GM12865 (cell line): ENCODE results near the gene CGB1.
A peak's percentile ranks its signal among the peaks of the same experiment; 100 is the strongest.
"Not testable (repeated sequence)": the region's sequence is repeated elsewhere in the genome, so short reads cannot be mapped to it uniquely, and the experiment has no call there.

ENCODE experiments used
- DNase-seq: peaks from one replicate; pipeline ENCODE4 v3.0.0; 2010; ENCODE audit warnings: low read depth
- H3K4me3 ChIP-seq: 2 replicates; pipeline ENCODE4 v1.5.1; 2011; ENCODE audit warnings: mild to moderate bottlenecking, low read depth, low read length, control low read depth
- CTCF ChIP-seq: IDR thresholded peaks from 2 replicates; pipeline ENCODE4 v1.5.1; 2011; ENCODE audit warnings: low read length, control low read depth, low read depth, inconsistent platforms; ENCODE audit not compliant: insufficient read depth; ENCODE audit errors: missing control alignments

Gene CGB1

DNA sequence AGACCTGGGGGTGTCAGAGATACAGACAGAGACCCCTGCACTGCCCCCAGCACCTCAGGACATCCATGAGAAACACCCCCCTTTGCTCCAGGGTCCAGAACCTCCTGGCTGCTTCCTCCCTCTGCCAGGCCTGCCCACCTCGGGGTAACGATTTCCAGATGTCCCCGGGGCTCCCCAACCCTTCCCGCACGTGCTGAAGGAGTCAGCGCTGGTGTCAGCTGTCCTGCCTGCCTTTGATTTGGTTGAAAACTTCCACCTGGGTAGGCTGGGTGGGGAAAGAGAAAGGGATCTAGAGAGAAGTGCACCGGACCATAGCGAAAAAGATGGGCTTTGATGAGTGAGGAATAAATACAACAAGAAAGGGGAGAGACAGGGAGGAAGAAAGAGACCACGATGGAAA, 22.4 kb upstream of the CGB1 start:
- no peak for DNase-seq
- H3K4me3 ChIP-seq = no peak overlapping the region
- no peak for TF ChIP-seq CTCF

GRCh38 chr19:49058562-49058961, 21.9 kb upstream of the CGB1 start:
- no peak for TF ChIP-seq CTCF
- H3K4me3 ChIP-seq = no peak overlapping the region
- peak; percentile 34 for DNase-seq

DNA sequence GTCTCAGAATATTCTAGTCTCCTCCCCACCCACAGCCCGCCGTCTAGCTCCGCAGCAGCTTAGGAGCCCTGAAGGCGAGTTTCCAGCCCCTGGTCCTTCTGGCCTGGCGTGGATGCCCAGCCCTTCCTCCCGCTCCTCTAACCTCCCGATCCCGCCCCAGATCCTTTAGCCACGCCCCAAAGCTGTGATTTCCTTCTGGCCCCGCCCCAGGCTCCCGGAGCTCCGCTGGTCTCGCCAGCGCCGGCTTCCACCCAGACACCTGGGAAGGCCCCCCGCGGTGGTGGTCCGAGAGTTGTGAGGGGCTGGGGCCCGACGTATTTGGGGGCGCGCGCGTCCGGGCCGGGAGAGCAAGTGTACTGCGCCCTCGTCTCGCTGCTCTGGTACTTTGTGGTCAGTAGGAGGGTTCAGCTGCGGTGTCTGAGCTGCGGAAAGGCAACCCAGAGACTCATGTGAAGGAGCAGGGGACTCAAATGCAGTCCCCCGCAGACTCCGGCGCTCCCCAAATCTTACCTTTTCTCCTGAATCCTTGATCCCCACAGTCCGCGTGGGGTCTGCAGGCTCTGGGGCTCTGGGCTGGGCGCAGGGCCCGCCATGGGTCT, 21.0 kb upstream of the CGB1 start, which contains the start of gene CGB7:
TSS of gene CGB7 (minus strand) at position 114 of the 599 bp plus-strand sequence. CDS start 2,374 bp downstream, outside the sequence.
- no peak for DNase-seq
- no peak within 1 kb of the TSS for H3K4me3 ChIP-seq
- no peak for TF ChIP-seq CTCF

DNA sequence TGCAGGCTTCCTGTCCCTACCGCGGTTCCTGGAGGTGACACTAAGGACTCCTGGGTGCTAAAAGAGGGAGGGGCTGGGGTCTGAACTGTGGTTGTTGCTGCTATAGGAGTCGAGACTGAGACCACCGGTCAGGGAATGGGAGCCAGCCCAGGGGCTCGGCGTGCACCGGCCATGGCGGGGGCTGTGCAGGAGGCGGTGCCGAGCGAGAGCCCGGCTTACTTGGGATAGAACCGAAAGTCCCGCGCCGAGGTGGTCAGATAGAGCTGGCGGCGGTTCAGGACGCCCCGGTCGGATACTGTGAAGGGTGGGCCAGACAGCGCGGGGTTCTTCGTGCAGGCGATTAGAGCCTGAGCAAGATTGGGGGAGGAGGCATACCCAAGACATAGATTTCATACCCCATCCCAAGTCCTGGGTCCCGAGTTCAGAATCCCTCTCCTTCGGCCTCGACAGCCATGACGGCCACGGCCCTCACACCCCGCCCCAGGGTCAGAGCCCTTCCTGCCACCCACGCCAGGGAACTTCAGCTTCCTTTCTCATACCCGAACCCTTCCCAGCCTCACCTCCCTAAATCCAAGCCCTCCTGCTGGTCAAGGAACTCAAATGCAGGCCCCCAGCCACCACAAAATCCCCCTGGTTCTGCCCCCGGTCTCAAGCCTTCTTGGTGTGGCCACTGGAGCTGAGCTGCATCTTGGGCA, 20.4 kb upstream of the CGB1 start:
- not testable (repeated sequence) for DNase-seq, H3K4me3 ChIP-seq

GRCh38 chr19:49056101-49056901, 19.6 kb upstream of the CGB1 start:
- peak; percentile 13 for TF ChIP-seq CTCF
- peak; percentile 45 for DNase-seq
- peak overlapping the region; percentile 52 for H3K4me3 ChIP-seq

DNA sequence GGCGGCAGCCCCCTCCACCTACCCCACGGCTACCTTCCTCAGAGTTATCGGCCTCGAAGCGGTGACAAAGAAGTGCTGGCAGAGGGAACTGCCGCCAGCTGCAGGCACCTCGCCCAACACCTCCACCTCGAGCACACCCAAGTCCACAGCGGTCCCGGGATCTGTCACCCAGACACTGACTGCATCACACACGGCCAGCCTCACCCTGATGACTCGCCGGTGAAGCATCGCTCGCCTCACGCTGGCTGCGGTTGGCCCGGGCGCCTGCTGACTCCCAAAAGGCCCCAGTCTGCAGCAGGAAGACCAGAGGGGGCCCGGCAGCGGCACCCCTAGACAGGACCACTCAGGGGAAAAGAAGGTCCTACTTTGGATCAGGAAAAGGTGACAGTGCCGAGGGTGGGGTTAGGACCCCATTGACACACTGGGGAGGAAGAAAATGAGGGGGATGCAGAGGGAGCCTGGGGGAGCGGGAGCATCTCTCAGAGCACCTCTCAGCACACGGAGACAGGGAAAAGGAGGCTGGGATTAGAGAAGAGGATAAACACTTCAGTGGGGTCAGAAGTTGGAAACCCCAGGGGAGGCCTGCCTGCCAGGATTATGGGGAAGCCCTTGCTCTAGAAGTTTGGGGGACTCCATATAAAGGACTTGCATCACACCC, 13.8 kb upstream of the CGB1 start:
- not testable (repeated sequence) for H3K4me3 ChIP-seq, DNase-seq

GRCh38 chr19:49049834-49050233, 13.1 kb upstream of the CGB1 start:
- not testable (repeated sequence) for DNase-seq, H3K4me3 ChIP-seq

DNA sequence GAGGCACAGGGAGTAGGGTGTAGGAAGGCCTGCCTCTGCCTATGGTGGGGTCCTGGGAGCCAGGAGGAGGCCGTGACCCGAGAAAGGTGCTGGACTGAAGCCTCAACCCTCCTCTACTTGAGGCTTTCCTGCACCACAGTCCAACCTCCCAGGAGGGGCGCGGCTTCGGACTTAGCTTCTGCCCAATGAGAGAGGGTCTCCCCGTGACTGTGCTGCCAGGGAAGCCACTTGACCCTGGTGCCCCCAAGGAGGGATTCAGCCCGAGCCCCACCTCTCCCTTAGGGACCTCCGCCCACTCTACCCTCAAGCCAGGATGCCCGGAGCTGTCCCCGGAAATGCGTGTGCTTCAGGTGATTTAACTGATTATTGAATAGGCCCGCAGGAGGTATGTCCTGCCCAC, 12.3 kb upstream of the CGB1 start, which contains the start of gene CGB8:
TSS of gene CGB8 (minus strand) at position 101 of the 400 bp plus-strand sequence. CDS start 372 bp downstream, outside the sequence.
- not testable (repeated sequence) for DNase-seq

GRCh38 chr19:49043548-49043947, 6.9 kb upstream of the CGB1 start, which contains the start of gene CGB5:
TSS of gene CGB5 (plus strand) at chr19:49043848. CDS start at chr19:49044210, 362 bp downstream.
- not testable (repeated sequence) for DNase-seq, H3K4me3 ChIP-seq

More for the DNA sequence above, 12.3 kb upstream of the CGB1 start, which contains the start of gene CGB8:
- H3K4me3 ChIP-seq = not testable (repeated sequence)

DNA sequence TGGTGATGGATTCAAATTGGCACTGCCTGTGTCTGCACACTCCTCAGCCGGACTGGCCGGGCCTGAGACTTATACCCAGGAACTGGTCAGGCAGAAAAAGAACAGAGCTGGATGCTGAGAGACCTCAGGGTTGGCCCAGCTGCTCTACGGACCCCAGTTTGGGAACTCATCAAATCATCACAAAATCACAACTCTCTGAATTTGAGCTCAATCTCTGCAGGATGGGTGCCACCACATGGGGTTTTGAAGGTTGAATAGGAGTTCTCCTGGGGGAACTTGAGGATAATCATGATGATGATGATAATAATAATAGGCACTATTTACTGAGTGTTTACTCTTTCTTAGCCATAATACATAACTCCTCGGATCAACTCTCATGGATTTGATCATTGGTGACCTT, 6.0 kb upstream of the CGB1 start:
- not testable (repeated sequence) for DNase-seq, H3K4me3 ChIP-seq
